Measurements from ENCODE around the gene REEP6. TPM values are rescaled to one million over a fixed set of nuclear protein-coding genes. Genes with fewer than 3 reads are reported as not detected.
"Not testable (repeated sequence)": the region's sequence is repeated elsewhere in the genome, so short reads cannot be mapped to it uniquely, and the experiment has no call there.

Gene REEP6
- total RNA-seq, 1 donor from 2014 or later, result 9.7 TPM

GRCh38 chr19:1494115-1494815 is 3.3 kb downstream of the REEP6 start:
- no peak for DNase-seq (ENCODE audit: low read depth)
- TF ChIP-seq, protein P1, sequence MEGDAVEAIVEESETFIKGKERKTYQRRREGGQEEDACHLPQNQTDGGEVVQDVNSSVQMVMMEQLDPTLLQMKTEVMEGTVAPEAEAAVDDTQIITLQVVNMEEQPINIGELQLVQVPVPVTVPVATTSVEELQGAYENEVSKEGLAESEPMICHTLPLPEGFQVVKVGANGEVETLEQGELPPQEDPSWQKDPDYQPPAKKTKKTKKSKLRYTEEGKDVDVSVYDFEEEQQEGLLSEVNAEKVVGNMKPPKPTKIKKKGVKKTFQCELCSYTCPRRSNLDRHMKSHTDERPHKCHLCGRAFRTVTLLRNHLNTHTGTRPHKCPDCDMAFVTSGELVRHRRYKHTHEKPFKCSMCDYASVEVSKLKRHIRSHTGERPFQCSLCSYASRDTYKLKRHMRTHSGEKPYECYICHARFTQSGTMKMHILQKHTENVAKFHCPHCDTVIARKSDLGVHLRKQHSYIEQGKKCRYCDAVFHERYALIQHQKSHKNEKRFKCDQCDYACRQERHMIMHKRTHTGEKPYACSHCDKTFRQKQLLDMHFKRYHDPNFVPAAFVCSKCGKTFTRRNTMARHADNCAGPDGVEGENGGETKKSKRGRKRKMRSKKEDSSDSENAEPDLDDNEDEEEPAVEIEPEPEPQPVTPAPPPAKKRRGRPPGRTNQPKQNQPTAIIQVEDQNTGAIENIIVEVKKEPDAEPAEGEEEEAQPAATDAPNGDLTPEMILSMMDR (IDR thresholded peaks at IDR 0.05; ENCODE audit: insufficient read depth, low read length, poor library complexity, severe bottlenecking), result no peak
- Histone ChIP-seq H3K36me3 (ENCODE audit: control insufficient read depth, insufficient read depth, low read length) (no peaks in the 10 kb centered on the region), H3K27me3 (ENCODE audit: control insufficient read depth, insufficient read depth, low read length) (peaks cover 28% of the 10 kb centered on the region), H3K4me3 (ENCODE audit: low read depth, low read length) (no peak overlapping the region)

GRCh38 chr19:1495051-1495798 is 4.2 kb downstream of the REEP6 start:
- Histone ChIP-seq H3K27me3 (ENCODE audit: control insufficient read depth, insufficient read depth, low read length) (peaks cover 28% of the 10 kb centered on the region), H3K36me3 (ENCODE audit: control insufficient read depth, insufficient read depth, low read length) (no peaks in the 10 kb centered on the region), H3K4me3 (ENCODE audit: low read depth, low read length) (no peak overlapping the region)
- TF ChIP-seq, protein P1 (IDR thresholded peaks at IDR 0.05; ENCODE audit: insufficient read depth, low read length, poor library complexity, severe bottlenecking), result no peak
- DNase-seq (ENCODE audit: low read depth), result no peak

DNA sequence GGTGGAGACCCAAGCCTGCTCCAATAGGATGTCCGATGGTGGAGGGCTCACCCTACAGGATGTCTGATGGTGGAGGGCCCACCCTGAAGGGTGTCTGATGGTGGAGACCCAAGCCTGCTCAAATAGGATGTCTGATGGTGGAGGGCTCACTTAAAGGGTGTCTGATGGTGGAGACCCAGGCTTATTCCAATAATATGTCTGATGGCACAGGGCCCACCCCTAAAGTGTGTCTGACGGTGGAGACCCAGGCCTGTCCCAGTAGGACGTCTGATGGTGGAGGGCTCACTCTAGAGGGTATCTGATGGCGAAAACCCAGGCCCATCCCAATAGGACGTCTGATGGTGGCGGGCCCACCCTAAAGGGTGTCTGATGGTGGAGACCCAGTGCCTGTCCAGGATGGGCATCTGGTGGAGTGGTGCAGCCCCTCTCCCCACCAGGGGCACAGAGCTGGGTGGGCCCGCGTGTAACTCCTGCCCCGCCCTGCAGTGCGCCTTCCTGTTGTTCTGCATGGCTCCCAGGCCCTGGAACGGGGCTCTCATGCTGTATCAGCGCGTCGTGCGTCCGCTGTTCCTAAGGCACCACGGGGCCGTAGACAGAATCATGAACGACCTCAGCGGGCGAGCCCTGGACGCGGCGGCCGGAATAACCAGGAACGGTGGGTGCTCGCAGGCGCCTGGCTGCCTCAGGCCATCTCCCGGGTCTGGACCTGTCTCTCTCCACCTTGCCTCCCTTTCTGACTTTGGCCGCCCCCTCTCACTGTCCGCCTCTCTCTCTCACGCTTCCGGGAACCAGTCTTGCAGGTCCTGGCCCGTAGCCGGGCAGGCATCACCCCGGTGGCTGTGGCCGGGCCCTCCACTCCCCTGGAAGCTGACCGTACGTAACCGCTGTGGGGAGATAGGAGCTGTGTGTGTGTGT is 5.1 kb downstream of the REEP6 start:
- Histone ChIP-seq H3K27me3 (ENCODE audit: control insufficient read depth, insufficient read depth, low read length) (peaks cover 28% of the 10 kb centered on the region), H3K36me3 (ENCODE audit: control insufficient read depth, insufficient read depth, low read length) (no peaks in the 10 kb centered on the region), H3K4me3 (ENCODE audit: low read depth, low read length) (no peak overlapping the region)
- TF ChIP-seq, protein P1 (IDR thresholded peaks at IDR 0.05; ENCODE audit: insufficient read depth, low read length, poor library complexity, severe bottlenecking), result no peak
- no peak for DNase-seq (ENCODE audit: low read depth)

DNA sequence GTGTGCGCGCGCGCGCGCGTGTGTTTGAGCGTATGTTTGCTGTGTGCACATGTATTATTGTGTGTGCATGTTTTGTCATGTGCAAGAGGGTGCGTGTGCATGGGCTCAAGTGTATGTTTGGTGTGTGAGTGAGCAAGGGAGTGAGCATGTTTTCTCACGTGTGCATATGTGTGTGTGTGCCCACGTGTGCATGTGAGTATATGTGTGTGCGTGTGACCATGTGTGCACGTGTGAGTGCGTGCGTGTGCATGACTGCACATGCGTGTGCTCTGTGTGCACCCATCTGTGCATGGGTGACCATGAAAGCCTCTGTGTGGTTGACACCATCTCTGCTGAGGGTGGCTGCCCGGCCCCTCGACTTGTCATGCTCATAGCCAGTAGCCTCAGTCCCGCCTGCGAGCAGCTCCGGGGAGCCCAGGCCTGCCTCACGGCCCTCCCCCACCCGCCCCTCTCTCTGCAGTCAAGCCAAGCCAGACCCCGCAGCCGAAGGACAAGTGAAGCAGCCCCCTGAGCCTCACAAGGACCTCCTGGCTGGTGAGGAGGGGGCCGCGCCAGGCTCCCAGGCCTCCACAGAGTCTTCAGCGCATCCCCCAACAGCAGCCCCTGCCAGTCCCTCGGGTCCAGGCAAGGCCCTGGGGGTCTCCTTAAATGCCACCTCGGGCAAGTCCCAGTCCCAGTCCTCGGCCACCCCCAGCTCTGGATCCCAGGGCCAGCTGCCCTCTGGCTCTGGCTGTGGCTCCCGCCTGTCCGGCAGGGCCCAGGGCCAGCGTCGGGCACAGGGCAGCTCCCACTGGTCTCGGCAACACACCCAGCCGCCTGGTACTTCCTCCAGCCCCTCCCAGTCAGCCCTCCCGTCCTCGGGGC is 6.0 kb downstream of the REEP6 start:
- DNase-seq (ENCODE audit: low read depth), result no peak
- no peaks in the 10 kb centered on the region for H3K36me3 ChIP-seq (ENCODE audit: control insufficient read depth, insufficient read depth, low read length)
- peaks cover 21% of the 10 kb centered on the region for H3K27me3 ChIP-seq (ENCODE audit: control insufficient read depth, insufficient read depth, low read length)
- no peak overlapping the region for H3K4me3 ChIP-seq (ENCODE audit: low read depth, low read length)
- TF ChIP-seq, protein P1 (IDR thresholded peaks at IDR 0.05; ENCODE audit: insufficient read depth, low read length, poor library complexity, severe bottlenecking), result no peak

DNA sequence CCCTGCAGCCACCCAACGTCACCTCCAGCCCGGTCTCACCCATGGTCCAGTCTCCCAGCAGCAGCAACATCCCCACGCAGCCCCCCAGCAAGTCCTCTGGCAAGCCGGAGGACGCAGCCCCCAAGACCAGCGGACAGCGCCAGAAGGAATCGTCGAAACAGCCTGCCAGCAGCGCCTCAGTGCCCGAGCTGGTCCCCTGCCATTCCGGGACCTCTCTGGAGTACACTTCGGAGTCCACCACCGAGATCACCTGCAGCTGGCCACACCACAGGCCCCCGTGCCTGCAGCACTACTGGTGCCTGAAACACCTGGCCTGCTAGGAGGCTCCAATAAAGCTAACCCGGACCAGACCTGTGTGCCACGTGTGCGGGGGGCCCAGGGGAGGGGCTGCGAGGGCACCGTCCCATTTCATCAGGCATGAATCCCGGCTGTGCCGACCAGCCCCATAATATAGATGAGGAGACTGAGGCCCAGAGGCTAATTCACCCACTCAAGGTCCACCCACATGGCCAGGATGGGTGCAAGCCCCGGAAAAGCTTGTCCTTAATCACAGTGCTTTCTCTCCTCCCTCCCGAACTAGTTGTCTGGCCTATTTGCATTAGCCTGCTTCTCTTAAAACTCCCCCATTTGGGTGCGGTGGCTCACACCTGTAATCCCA is 6.7 kb downstream of the REEP6 start:
- no peaks in the 10 kb centered on the region for H3K36me3 ChIP-seq (ENCODE audit: control insufficient read depth, insufficient read depth, low read length)
- H3K4me3 ChIP-seq (ENCODE audit: low read depth, low read length), result no peak overlapping the region
- TF ChIP-seq, protein P1 (IDR thresholded peaks at IDR 0.05; ENCODE audit: insufficient read depth, low read length, poor library complexity, severe bottlenecking), result no peak
- H3K27me3 ChIP-seq (ENCODE audit: control insufficient read depth, insufficient read depth, low read length), result peaks cover 20% of the 10 kb centered on the region
- DNase-seq (ENCODE audit: low read depth), result no peak

- H3K4me3 ChIP-seq (ENCODE audit: low read depth, low read length); DNase-seq (ENCODE audit: low read depth); H3K36me3 ChIP-seq (ENCODE audit: control insufficient read depth, insufficient read depth, low read length): not testable (repeated sequence)
- H3K27me3 ChIP-seq (ENCODE audit: control insufficient read depth, insufficient read depth, low read length), result peaks cover 33% of the 10 kb centered on the region
These were observed 8.2 kb downstream of the REEP6 start for GRCh38 chr19:1499231-1499630.
